ENCODE measurements around the gene AP3S2.

DNA sequence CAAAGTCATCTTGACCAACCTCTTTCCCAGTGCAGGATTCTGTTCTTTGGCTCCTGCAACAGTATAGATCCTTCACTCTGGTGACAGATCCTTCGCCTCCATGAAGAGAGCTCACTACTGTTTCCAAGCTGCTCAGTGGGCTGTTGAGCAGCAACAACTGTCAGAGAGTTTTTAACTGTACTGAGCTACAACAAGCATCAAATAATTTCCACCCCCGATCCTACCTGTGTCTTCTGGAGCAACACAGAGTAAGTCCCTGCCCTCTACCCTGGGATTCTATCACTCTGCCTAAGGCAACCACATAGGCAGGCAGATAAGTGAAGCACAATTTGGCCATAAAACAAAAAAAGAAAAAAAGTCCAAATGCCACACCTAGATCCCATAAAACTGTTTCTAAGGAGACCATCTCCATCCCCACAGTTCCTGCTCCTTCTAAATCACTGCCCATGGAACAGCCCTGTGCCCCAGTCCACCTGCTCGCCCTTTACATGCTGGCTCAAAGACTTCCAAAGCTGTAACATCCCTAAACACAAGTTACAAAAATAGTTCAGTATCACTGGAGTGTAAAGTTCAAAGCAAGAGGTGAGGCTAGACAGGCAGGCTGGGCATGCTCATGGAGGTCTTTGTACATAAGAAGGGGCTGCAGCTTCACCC is 41.3 kb downstream of the AP3S2 start:
- TF ChIP-seq, protein P1, sequence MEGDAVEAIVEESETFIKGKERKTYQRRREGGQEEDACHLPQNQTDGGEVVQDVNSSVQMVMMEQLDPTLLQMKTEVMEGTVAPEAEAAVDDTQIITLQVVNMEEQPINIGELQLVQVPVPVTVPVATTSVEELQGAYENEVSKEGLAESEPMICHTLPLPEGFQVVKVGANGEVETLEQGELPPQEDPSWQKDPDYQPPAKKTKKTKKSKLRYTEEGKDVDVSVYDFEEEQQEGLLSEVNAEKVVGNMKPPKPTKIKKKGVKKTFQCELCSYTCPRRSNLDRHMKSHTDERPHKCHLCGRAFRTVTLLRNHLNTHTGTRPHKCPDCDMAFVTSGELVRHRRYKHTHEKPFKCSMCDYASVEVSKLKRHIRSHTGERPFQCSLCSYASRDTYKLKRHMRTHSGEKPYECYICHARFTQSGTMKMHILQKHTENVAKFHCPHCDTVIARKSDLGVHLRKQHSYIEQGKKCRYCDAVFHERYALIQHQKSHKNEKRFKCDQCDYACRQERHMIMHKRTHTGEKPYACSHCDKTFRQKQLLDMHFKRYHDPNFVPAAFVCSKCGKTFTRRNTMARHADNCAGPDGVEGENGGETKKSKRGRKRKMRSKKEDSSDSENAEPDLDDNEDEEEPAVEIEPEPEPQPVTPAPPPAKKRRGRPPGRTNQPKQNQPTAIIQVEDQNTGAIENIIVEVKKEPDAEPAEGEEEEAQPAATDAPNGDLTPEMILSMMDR (IDR thresholded peaks at IDR 0.05): no peak
- no peak for TF ChIP-seq POLR2A (IDR thresholded peaks at IDR 0.05)
